ENCODE results near the gene OVOL2. TPM values are rescaled to one million over a fixed set of nuclear protein-coding genes. Genes with fewer than 3 reads are reported as not detected.
"Not testable (repeated sequence)": the region's sequence is repeated elsewhere in the genome, so short reads cannot be mapped to it uniquely, and the experiment has no call there.

OVOL2 gene
- total RNA-seq, 2 experiments from 2014 or later, result not detected

GRCh38 chr20:18087054-18087453 is 29.3 kb upstream of the OVOL2 start:
- Mint-ChIP-seq H3K9me3 (no peaks in the 10 kb centered on the region), H3K27me3 (peaks cover 2% of the 10 kb centered on the region), H3K4me1 (ENCODE audit: low read depth) (no peaks in the 10 kb centered on the region), H3K4me3 (no peak overlapping the region), H3K27ac (no peak overlapping the region), H3K36me3 (no peaks in the 10 kb centered on the region)
- ChIA-PET POLR2A (no interaction called here), CTCF (no interaction called here)
- intact Hi-C loops (cut with micrococcal nuclease), result no loop called here
- no peak for DNase-seq

- CTCF ChIA-PET, result interaction anchor here (0.7 kb wide), 1 partner anchor 233 kb away, joined by 3 read pairs; no protein-coding TSS in a partner anchor
- POLR2A ChIA-PET, H3K27ac Mint-ChIP-seq: not testable (repeated sequence)
Observed at GRCh38 chr20:18080836-18081235, 23.1 kb upstream of the OVOL2 start.

DNA sequence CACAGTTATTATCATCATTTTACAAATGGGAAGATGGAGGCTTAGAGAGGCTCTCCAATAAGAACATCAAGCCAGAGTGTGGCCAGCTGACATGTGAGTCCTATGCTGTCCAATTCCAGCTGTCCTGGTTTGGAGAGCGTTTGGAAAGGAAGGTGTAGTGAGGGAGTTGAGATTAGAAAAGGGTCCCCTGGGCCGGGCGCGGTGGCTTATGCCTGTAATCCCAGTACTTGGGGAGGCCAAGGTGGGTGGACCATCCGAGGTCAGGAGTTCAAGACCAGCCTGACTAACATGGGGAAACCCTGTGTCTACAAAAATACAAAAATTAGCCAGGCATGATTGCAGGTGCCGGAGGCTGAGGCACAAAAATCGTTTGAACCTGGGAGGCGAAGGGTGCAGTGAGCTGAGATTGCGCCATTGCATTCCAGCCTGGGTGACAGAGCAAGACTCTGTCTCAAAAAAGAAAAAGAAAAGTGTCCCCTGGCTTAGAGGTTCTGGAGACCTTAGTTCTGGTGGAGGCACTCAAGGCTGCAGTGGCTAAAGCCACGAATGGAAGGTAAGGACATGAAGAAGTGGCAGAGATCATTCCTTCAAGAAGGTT is 22.1 kb upstream of the OVOL2 start:
- Mint-ChIP-seq H3K27me3 (peaks cover under 1% of the 10 kb centered on the region), H3K27ac (no peak overlapping the region), H3K4me1 (ENCODE audit: low read depth) (no peaks in the 10 kb centered on the region), H3K36me3 (no peaks in the 10 kb centered on the region), H3K4me3 (no peak overlapping the region), H3K9me3 (no peaks in the 10 kb centered on the region)
- ChIA-PET CTCF (no interaction called here), POLR2A (no interaction called here)
- no peak for DNase-seq
- intact Hi-C loops (cut with micrococcal nuclease), result no loop called here

More at GRCh38 chr20:18080836-18081235, 23.1 kb upstream of the OVOL2 start:
- H3K27me3 Mint-ChIP-seq; H3K4me1 Mint-ChIP-seq (ENCODE audit: low read depth); DNase-seq; H3K9me3 Mint-ChIP-seq; H3K4me3 Mint-ChIP-seq; H3K36me3 Mint-ChIP-seq; intact Hi-C loops (cut with micrococcal nuclease): not testable (repeated sequence)

GRCh38 chr20:18077157-18077556 is 19.4 kb upstream of the OVOL2 start:
- Mint-ChIP-seq H3K36me3 (no peaks in the 10 kb centered on the region), H3K4me1 (ENCODE audit: low read depth) (no peaks in the 10 kb centered on the region), H3K4me3 (no peak overlapping the region), H3K27me3 (peaks cover 10% of the 10 kb centered on the region), H3K27ac (no peak overlapping the region), H3K9me3 (no peaks in the 10 kb centered on the region)
- POLR2A ChIA-PET, result no interaction called here
- DNase-seq, result no peak
- CTCF ChIA-PET, result no interaction called here
- intact Hi-C loops (cut with micrococcal nuclease), result no loop called here

GRCh38 chr20:18072532-18072931 is 14.8 kb upstream of the OVOL2 start:
- H3K36me3 Mint-ChIP-seq, result no peaks in the 10 kb centered on the region
- POLR2A ChIA-PET, result no interaction called here
- CTCF ChIA-PET, result no interaction called here
- intact Hi-C loops (cut with micrococcal nuclease), result no loop called here
- no peak overlapping the region for H3K27ac Mint-ChIP-seq
- no peak overlapping the region for H3K4me3 Mint-ChIP-seq
- DNase-seq, result no peak
- no peaks in the 10 kb centered on the region for H3K9me3 Mint-ChIP-seq
- peaks cover 11% of the 10 kb centered on the region for H3K27me3 Mint-ChIP-seq
- H3K4me1 Mint-ChIP-seq (ENCODE audit: low read depth), result no peaks in the 10 kb centered on the region

- no peak for DNase-seq
- H3K9me3 Mint-ChIP-seq, result no peaks in the 10 kb centered on the region
- POLR2A ChIA-PET, result no interaction called here
- intact Hi-C loops (cut with micrococcal nuclease), result no loop called here
- H3K4me3 Mint-ChIP-seq, result no peak overlapping the region
- H3K4me1 Mint-ChIP-seq (ENCODE audit: low read depth), result no peaks in the 10 kb centered on the region
- H3K36me3 Mint-ChIP-seq, result no peaks in the 10 kb centered on the region
- CTCF ChIA-PET, result interaction anchor here (0.5 kb wide), 1 partner anchor 71 kb away, joined by 5 read pairs; no protein-coding TSS in a partner anchor
- H3K27me3 Mint-ChIP-seq, result peaks cover 13% of the 10 kb centered on the region
- H3K27ac Mint-ChIP-seq, result no peak overlapping the region
Observed at GRCh38 chr20:18066421-18067333, 9.0 kb upstream of the OVOL2 start.

GRCh38 chr20:18063676-18064075 is 6.0 kb upstream of the OVOL2 start:
- H3K9me3 Mint-ChIP-seq, result no peaks in the 10 kb centered on the region
- peaks cover 27% of the 10 kb centered on the region for H3K27me3 Mint-ChIP-seq
- no peaks in the 10 kb centered on the region for H3K36me3 Mint-ChIP-seq
- H3K4me3 Mint-ChIP-seq, result no peak overlapping the region
- intact Hi-C loops (cut with micrococcal nuclease), result no loop called here
- ChIA-PET CTCF (no interaction called here), POLR2A (no interaction called here)
- H3K4me1 Mint-ChIP-seq (ENCODE audit: low read depth), result no peaks in the 10 kb centered on the region
- no peak overlapping the region for H3K27ac Mint-ChIP-seq
- no peak for DNase-seq

GRCh38 chr20:18059603-18060002 is 1.9 kb upstream of the OVOL2 start:
- CTCF ChIA-PET, result no interaction called here
- Mint-ChIP-seq H3K9me3 (no peaks in the 10 kb centered on the region), H3K27ac (no peak overlapping the region), H3K4me1 (ENCODE audit: low read depth) (peaks cover 10% of the 10 kb centered on the region), H3K4me3 (no peak overlapping the region), H3K27me3 (peaks cover 50% of the 10 kb centered on the region), H3K36me3 (no peaks in the 10 kb centered on the region)
- no peak for DNase-seq
- intact Hi-C loops (cut with micrococcal nuclease), result loop anchor here (10.0 kb wide), 1 partner anchor 225 kb away; the partner anchor contains the start of gene ZNF133
- POLR2A ChIA-PET, result no interaction called here

DNA sequence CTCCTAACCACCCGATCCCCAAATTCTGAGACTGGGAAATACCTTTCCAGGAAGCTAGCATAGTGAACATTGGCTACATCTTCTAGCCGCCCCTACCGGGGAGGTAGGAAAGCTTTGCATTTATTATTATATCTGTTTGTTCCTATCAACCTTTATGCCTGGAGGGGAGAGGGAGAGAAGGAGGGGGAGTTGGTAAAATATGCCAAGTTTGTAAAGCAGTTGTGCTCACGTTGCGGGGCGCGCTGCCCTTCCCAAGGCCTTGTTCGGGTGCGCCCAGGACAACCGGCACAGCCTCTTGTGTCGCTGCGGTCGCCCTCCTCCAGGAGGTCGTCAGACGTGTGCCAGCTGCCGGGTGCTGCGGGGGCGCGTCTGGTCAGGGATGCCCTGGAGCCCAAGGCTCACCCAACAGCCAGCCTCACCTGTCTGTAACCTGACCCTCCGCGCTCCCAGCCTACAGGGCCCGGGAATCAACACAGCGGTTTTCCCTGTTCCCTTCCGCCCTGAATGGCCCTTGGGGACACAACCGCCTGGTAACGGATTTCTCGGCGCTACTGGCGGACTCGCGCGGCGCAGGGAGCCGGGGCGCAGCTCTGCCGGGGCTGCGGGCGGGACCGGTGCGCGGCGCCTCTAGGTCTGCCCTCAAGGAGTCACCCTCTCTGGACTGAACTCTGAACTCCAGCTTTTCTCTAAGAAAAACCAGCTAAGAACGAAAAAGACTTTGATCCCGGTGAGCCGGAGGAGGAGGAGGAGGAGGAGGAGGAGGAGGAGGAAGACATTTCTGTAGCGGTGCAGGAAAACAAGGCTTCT is 1.1 kb upstream of the OVOL2 start:
- CTCF ChIA-PET, result no interaction called here
- H3K27ac Mint-ChIP-seq, result no peak overlapping the region
- H3K9me3 Mint-ChIP-seq, result no peaks in the 10 kb centered on the region
- POLR2A ChIA-PET, result interaction anchor here (1.1 kb wide), 1 partner anchor 108 kb away, joined by 3 read pairs; no protein-coding TSS in a partner anchor
- H3K36me3 Mint-ChIP-seq, result no peaks in the 10 kb centered on the region
- no peak for DNase-seq
- H3K4me1 Mint-ChIP-seq (ENCODE audit: low read depth), result peaks cover 10% of the 10 kb centered on the region
- peaks cover 51% of the 10 kb centered on the region for H3K27me3 Mint-ChIP-seq
- H3K4me3 Mint-ChIP-seq, result no peak overlapping the region
- intact Hi-C loops (cut with micrococcal nuclease), result loop anchor here (10.0 kb wide), 1 partner anchor 226 kb away; the partner anchor contains the start of gene ZNF133

DNA sequence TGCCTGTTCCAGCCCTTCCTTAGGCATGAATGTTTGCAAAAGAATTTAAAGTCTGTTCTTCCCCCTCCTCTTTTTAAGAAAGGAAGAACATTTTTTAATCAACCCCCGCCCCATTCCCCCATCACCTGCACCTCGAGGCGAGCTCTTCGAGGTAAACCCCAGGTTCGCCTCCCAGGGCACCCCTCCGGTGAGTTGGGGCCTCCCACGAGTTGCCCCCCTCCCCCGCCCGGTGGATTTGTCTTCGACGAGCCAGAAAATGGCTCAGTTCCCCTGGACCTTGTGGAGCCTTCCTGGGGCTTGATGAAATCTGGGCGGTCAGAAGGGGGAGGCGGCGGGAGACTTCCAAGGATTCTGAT is 256 bp upstream of the OVOL2 start:
- ChIA-PET POLR2A (interaction anchor here (1.1 kb wide), 1 partner anchor 109 kb away, joined by 3 read pairs; no protein-coding TSS in a partner anchor), CTCF (no interaction called here)
- Mint-ChIP-seq H3K9me3 (no peaks in the 10 kb centered on the region), H3K27ac (no peak overlapping the region), H3K27me3 (peaks cover 55% of the 10 kb centered on the region), H3K4me3 (peak overlapping the region; percentile 16), H3K4me1 (ENCODE audit: low read depth) (peaks cover 10% of the 10 kb centered on the region), H3K36me3 (no peaks in the 10 kb centered on the region)
- intact Hi-C loops (cut with micrococcal nuclease), result loop anchor here (10.0 kb wide), 1 partner anchor 227 kb away; the partner anchor contains the start of gene ZNF133
- DNase-seq, result no peak

DNA sequence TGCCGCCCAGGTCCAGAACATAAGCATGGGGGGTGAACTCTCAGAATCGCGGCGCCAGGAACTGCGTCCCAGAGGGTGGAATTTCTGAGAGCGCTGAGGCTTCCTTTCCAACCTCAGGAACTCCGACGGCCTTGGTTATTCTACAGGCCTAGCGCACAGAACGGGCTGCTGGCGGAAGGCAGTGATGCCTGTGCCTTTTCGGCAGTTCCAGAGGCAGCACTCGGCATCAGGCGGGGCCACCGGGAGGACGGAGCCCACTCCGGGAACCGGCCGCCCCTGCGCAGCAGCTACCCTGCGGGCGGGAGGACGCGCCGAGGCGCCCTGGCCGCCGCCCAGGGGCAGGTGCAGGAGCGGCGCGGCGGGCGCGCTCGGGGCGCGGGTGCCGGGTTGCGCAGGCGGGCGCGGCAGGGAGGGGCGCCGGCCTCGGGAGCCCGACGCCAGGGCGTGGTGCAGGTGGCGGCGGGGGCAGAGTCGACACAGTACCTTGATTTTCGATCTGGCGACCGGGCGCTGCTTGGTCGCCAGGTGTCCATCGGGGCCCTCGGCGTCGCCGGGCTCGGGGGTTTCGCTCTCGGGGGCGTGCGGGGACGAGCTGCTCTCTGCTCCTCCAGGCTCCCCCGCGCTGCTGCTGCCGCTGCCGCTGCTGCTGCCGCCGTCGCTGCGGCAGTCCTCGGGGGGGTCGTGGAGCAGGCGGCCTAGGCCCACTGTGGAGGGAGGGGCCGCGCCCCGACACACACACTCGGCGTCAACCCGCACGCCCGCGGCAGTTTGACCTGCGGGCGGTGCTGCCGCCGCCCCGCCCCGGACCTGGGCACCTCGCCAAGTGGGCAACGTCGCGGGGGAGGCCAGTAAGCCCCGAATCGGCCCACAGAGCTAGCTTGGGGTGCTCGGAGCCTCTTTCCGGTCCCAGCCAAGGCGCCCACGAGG is 1.3 kb downstream of the OVOL2 start:
- H3K36me3 Mint-ChIP-seq, result no peaks in the 10 kb centered on the region
- peaks cover 10% of the 10 kb centered on the region for H3K4me1 Mint-ChIP-seq (ENCODE audit: low read depth)
- ChIA-PET POLR2A (no interaction called here), CTCF (no interaction called here)
- H3K27ac Mint-ChIP-seq, result no peak overlapping the region
- intact Hi-C loops (cut with micrococcal nuclease), result loop anchor here (10.0 kb wide), 1 partner anchor 228 kb away; the partner anchor contains the start of gene ZNF133
- H3K27me3 Mint-ChIP-seq, result peaks cover 59% of the 10 kb centered on the region
- DNase-seq, result peak; percentile 9
- H3K9me3 Mint-ChIP-seq, result no peaks in the 10 kb centered on the region
- peak overlapping the region; percentile 45 for H3K4me3 Mint-ChIP-seq
